ENCODE measurements around the gene LMAN1.

LMAN1 gene

GRCh38 chr18:59358712-59359575 lies at the start of gene LMAN1:
LMAN1 (minus strand) TSS chr18:59359265; CDS start chr18:59359244, 21 bp downstream.
- DNase-seq = peak; percentile 96

GRCh38 chr18:59402432-59403090 lies 43.5 kb upstream of the LMAN1 start:
- DNase-seq = peak; percentile 99

DNA sequence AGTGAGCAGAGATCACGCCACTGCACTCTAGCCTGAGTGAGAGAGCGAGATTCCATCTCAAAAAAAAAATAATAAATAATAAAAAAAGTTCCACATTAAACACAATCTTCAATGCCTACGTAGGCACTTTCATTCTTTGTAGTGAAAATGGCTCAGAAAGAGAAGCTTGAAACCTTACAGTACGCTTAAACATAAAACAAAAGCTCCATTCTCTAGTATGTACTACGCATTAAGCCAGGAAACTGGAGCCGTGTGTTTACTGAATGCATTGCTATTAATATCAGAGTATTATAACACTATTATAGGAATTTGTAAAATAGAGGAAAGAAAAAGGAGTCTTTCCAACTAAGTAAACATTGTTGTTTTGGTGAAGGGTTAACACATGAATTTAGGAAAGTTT lies 41.3 kb upstream of the LMAN1 start:
- no peak for DNase-seq

GRCh38 chr18:59395226-59396175 lies 36.4 kb upstream of the LMAN1 start:
- peak; percentile 37 for DNase-seq

- no peak for DNase-seq
Observed at GRCh38 chr18:59393381-59393780, 34.3 kb upstream of the LMAN1 start.

DNA sequence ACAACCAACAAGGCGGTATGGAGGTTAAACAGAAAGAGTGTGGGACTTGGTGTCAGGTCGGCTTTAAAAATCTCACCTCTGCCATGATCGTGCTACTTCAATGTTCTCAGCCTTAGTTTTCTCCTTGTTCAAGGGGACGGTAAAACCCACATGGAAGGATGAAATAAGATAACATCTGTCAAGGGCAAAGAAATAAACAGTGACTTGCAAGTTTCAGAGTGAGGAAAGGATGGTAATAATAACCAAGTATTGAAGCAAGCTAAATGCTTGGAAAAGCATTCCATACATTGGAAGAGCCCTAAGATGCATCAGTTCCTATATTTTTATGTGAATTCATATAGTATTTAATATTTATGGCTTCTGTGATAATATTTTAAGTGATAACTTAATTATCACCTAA lies 29.8 kb upstream of the LMAN1 start:
- DNase-seq = peak; percentile 76

- peak; percentile 92 for DNase-seq
Observed at GRCh38 chr18:59387687-59388565, 28.9 kb upstream of the LMAN1 start.

DNA sequence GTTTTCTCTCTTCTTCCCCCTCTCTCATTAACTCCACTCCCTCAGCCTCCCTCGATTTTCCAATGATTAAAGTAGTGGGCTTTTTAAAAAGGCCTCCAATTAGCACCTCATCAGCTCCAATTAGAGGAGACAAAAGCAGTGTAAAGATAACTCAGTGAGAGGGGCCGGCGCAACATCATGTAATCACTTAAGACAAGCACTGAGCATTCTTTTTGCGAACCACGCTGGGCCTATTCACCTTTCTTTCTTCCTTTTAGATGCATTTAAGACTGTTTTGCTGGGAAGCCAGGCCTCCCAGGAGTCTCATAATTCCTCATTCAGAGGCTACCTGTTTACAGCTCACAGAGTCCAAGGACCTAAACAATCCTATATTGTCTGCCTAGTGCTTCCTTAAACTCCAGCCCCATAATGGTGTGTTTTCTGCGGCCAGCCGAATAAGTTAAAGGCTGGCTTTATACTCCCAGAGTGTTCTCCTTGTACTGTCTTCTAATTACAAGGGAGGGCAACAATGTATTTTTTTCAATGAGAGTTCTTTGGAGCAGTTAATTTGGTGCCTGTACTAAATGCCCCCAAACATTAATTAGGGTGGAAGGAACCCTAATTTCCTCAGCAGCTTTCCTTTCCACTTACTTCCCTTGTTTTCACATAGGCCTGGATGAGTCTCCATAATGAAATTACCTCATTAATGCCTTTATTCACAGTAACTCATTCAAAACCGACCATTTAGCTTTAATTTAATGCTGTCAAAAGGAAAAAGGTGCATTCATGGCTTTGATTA lies 28.0 kb upstream of the LMAN1 start:
- peak; percentile 62 for DNase-seq

GRCh38 chr18:59385191-59385590 lies 26.1 kb upstream of the LMAN1 start:
- DNase-seq = peak; percentile 83

- peak; percentile 93 for DNase-seq
Observed at GRCh38 chr18:59383851-59384250, 24.8 kb upstream of the LMAN1 start.

- no peak for DNase-seq
Observed at GRCh38 chr18:59382383-59382782, 23.3 kb upstream of the LMAN1 start.

- DNase-seq = no peak
Observed at GRCh38 chr18:59381949-59382348, 22.9 kb upstream of the LMAN1 start.

- DNase-seq = no peak
Observed at GRCh38 chr18:59380706-59381105, 21.6 kb upstream of the LMAN1 start.

GRCh38 chr18:59379772-59380522 lies 20.9 kb upstream of the LMAN1 start:
- DNase-seq = no peak

GRCh38 chr18:59377613-59378337 lies 18.7 kb upstream of the LMAN1 start:
- DNase-seq = no peak

DNA sequence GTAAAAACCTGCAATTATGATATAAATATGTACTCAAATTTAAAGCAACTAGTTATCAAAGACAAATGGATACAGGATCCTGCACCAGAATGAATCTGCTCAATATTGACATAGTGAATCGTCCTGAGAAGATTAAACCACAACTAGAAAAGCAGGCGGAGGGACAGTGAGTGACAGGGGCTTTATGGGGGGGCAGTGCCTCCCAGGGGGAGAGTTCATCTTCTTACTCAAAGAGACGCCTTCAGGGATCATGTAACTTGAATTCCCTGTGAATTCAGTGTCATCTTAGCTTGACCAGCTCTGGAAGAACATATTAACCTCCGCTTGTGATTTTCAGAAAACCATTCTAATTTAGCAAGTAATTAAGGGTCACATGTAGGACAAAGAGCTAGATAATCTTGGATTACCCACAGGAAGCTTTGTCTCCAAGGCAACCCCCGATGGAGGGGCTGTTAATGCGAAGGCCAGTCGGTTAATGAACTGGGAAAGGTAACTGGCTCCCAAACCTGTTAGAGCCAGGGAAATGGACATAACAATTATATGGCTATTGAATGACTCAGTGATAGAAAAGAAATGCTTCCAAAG lies 17.4 kb upstream of the LMAN1 start:
- DNase-seq = peak; percentile 56

DNA sequence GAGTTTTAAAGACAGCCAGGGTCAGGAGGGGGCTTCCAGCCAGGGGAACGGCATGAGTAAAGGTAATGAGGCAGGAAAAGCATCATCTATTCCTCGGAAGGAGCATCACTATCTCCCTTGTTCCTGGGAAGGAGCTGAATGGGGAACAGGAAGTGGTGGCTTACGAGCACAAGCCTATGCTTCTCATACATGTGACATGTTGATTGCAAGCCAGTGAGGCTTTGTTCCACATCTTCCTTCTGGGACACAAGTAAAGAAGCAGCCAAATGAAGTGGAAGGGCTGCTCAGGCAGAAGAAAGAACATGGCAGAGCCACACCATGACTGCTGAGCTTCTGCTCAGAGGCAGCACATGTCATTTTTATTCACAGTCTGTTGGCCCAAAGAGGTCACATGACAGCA lies 15.1 kb upstream of the LMAN1 start:
- no peak for DNase-seq

DNA sequence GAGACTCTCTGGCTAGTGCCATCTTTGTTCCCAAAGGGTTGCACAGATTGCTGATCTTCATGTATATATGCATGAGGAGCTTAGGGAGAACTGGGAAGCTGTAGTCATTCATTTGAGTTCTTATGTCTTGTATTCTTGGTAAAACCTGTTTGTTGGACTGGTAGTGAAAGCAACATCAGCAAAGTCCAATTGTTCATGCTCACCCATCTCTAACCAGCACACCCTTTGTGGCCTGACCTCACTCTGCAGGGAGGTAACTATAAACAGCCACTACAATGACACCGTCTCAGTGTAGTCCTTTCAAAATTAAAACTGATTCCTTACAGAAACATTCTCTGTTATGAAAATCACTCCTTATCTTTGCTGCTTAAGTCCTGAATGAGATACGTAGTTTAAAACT lies 13.9 kb upstream of the LMAN1 start:
- DNase-seq = no peak

GRCh38 chr18:59360381-59360780 lies 1.3 kb upstream of the LMAN1 start:
- DNase-seq = no peak

All from NCI-H1092 treated with DMSO at 0.1 percent for 48 hours (cell line).